ENCODE results near the gene ZNF316.
"Not testable (repeated sequence)": the region's sequence is repeated elsewhere in the genome, so short reads cannot be mapped to it uniquely, and the experiment has no call there.

The ZNF316 gene

DNA sequence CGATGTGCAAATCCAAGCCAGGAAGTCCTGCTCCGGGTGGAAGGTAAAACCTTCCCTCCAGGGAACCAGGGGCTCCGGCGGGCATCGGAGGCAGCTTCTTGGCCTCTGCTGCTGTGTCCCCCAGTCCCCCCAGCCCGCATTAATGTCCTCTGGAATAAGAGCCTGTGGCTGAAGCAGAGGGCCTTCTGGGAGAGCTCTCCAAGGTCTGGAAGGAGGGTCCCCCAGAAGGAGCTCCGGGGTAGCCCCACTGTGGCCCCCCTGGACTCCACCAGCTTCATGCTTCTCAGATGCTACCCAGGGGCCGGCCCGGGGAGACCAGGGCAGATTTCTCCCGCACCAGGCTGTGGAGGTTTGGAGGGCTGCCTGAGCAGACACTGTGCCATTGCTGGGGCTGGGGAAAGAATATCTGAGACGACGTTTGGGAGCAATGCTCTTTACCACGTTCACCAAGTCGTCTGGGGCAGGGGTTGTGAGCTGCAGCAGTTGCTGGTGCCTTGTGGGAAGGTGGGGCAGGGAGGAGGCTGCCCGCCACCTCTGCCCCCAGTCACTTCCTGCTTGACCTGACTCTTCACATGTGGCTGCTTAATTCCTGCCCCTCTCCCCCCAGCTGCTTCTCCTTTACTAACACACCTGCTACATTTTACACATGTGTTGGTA, 13.4 kb upstream of the ZNF316 start:
- H3K27ac ChIP-seq (ENCODE audit: low read depth, low read length), result no peak overlapping the region

GRCh38 chr7:6624246-6624611, 12.9 kb upstream of the ZNF316 start:
- Histone ChIP-seq H3K36me3 (ENCODE audit: insufficient read depth, low read length) (peaks cover 14% of the 10 kb centered on the region), H3K27ac (ENCODE audit: low read depth, low read length) (no peak overlapping the region), H3K4me1 (ENCODE audit: insufficient read depth, low read length) (no peaks in the 10 kb centered on the region), H3K4me3 (ENCODE audit: low read depth in 1 of 2, low read length in 2 of 2) (no peak overlapping the region), H3K27me3 (ENCODE audit: control insufficient read depth in 1 of 2, insufficient read depth in 2 of 2, low read length in 2 of 2) (no peaks in the 10 kb centered on the region), H3K9ac (ENCODE audit: low read length) (no peak overlapping the region), H3K9me3 (ENCODE audit: low read length) (no peaks in the 10 kb centered on the region)

More for the DNA sequence above, 13.4 kb upstream of the ZNF316 start:
- no peaks in the 10 kb centered on the region for H3K9me3 ChIP-seq (ENCODE audit: low read length)
- peaks cover 14% of the 10 kb centered on the region for H3K36me3 ChIP-seq (ENCODE audit: insufficient read depth, low read length)
- H3K4me1 ChIP-seq (ENCODE audit: insufficient read depth, low read length), result no peaks in the 10 kb centered on the region
- H3K9ac ChIP-seq (ENCODE audit: low read length), result no peak overlapping the region
- H3K4me3 ChIP-seq (ENCODE audit: low read depth in 1 of 2, low read length in 2 of 2), result no peak overlapping the region
- H3K27me3 ChIP-seq (ENCODE audit: control insufficient read depth in 1 of 2, insufficient read depth in 2 of 2, low read length in 2 of 2), result no peaks in the 10 kb centered on the region

DNA sequence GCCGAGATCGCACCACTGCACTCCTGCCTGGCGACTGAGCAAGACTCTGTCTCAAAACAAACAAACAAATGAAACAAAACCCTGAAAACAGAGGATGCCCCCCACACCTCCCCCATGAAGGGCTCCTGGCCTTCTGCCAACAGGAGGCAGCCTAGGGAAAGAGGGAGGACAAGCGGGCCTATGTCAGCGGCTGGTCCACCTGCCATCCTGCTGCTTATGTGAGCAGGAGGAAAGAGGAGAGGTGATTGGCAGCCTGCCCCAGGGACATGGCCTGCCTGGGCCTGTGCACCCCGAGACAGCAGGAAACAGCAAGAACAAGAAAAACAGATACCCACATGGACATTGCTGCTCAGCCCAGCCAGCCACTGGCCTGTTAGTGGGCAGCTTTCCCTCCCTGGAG, 9.1 kb upstream of the ZNF316 start:
- no peaks in the 10 kb centered on the region for H3K27me3 ChIP-seq (ENCODE audit: control insufficient read depth in 1 of 2, insufficient read depth in 2 of 2, low read length in 2 of 2)
- no peaks in the 10 kb centered on the region for H3K36me3 ChIP-seq (ENCODE audit: insufficient read depth, low read length)
- no peak overlapping the region for H3K27ac ChIP-seq (ENCODE audit: low read depth, low read length)
- H3K4me1 ChIP-seq (ENCODE audit: insufficient read depth, low read length), result no peaks in the 10 kb centered on the region
- no peak overlapping the region for H3K9ac ChIP-seq (ENCODE audit: low read length)
- no peak overlapping the region for H3K4me3 ChIP-seq (ENCODE audit: low read depth in 1 of 2, low read length in 2 of 2)
- no peaks in the 10 kb centered on the region for H3K9me3 ChIP-seq (ENCODE audit: low read length)

DNA sequence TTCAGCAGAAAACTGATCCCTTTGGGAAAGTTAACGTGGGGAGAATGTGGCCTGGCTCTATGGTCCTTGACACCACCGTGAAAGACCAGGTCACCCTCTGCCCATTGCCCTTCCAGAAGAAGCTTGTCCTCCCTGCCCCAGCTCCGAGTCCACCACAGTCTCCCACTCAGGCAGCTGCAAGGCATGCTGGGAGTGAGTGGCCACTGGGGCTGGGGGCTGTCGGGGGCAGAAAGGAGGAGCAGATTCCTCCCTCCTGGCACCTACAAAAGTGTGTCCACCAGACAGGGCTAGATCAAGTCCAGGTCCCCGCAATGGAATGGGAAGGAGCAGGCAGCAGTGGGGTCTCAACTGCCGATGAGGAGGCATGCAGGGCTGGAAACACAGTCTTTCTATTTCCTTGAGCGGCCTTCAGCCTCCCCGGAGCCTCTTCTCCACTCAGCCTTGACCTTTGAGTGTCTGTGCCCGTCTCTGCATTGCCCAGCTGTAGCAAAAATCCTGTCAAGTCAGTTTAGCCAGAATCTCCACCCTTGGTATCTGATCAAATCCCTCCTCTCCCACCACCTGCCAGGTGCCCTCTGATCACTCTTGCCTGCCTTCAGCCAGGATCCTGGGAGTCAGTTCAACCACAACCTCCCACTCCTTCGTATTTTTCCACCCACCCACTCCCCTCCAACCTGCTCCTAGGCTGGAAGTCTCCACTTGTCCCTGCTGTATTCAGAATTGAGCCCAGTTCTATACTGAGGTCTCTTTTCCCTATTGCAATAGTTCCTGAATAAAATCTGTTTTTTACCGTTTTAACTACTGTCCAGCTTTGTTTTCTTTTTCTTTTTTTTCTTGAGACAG, 6.9 kb upstream of the ZNF316 start:
- Histone ChIP-seq H3K9ac (ENCODE audit: low read length) (no peak overlapping the region), H3K36me3 (ENCODE audit: insufficient read depth, low read length) (no peaks in the 10 kb centered on the region), H3K27me3 (ENCODE audit: control insufficient read depth in 1 of 2, insufficient read depth in 2 of 2, low read length in 2 of 2) (no peaks in the 10 kb centered on the region), H3K9me3 (ENCODE audit: low read length) (no peaks in the 10 kb centered on the region), H3K4me3 (ENCODE audit: low read depth in 1 of 2, low read length in 2 of 2) (no peak overlapping the region), H3K27ac (ENCODE audit: low read depth, low read length) (no peak overlapping the region), H3K4me1 (ENCODE audit: insufficient read depth, low read length) (no peaks in the 10 kb centered on the region)

DNA sequence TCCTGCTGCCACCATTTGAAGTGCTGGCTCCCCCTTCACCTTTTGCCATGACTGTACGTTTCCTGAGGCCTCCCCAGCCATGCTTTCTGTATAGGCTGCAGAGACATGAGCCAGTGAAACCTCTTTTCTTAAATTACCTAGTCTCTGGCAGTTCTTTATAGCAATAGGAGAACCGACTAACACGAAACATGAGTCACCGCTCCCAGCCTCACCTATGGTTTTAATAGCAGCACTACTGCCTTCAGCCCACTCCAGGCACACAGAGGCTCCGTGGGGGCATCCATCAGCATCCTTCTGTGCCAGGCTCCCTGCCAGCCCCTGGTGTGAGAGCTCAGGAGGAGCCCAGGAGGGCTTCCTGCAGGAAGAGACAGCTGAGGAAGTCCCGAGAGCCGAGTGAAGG, 5.5 kb upstream of the ZNF316 start:
- H3K4me3 ChIP-seq (ENCODE audit: low read depth in 1 of 2, low read length in 2 of 2), result no peak overlapping the region
- no peaks in the 10 kb centered on the region for H3K36me3 ChIP-seq (ENCODE audit: insufficient read depth, low read length)
- H3K27ac ChIP-seq (ENCODE audit: low read depth, low read length), result no peak overlapping the region
- peaks cover 4% of the 10 kb centered on the region for H3K4me1 ChIP-seq (ENCODE audit: insufficient read depth, low read length)
- no peaks in the 10 kb centered on the region for H3K9me3 ChIP-seq (ENCODE audit: low read length)
- no peak overlapping the region for H3K9ac ChIP-seq (ENCODE audit: low read length)
- H3K27me3 ChIP-seq (ENCODE audit: control insufficient read depth in 1 of 2, insufficient read depth in 2 of 2, low read length in 2 of 2), result no peaks in the 10 kb centered on the region

DNA sequence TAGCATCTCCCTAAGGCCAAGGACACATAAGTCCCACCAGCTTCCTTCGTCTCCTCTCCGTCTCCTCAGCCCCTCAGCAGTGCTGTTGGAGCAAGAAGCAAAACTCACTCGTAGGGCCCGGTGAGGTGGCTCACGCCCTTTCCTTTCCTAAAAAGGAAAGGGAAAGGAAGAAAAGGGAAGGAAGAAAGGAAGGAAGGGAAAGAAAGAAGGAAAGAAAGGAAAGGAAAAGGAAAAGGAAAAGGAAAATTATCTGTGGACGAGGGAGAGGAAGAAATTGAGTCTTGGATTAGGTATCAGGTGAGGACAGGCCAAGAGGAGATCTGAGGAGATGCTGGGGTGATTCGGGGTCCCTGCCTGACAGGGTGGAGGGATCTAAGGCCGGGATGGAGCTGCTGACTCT, 3.1 kb upstream of the ZNF316 start:
- Histone ChIP-seq H3K9me3 (ENCODE audit: low read length) (no peaks in the 10 kb centered on the region), H3K27me3 (ENCODE audit: control insufficient read depth in 1 of 2, insufficient read depth in 2 of 2, low read length in 2 of 2) (no peaks in the 10 kb centered on the region), H3K27ac (ENCODE audit: low read depth, low read length) (no peak overlapping the region), H3K4me1 (ENCODE audit: insufficient read depth, low read length) (peaks cover 16% of the 10 kb centered on the region), H3K4me3 (ENCODE audit: low read depth in 1 of 2, low read length in 2 of 2) (no peak overlapping the region), H3K9ac (ENCODE audit: low read length) (no peak overlapping the region), H3K36me3 (ENCODE audit: insufficient read depth, low read length) (no peaks in the 10 kb centered on the region)

- H3K36me3 ChIP-seq (ENCODE audit: insufficient read depth, low read length); H3K27me3 ChIP-seq (ENCODE audit: control insufficient read depth in 1 of 2, insufficient read depth in 2 of 2, low read length in 2 of 2); H3K4me3 ChIP-seq (ENCODE audit: low read depth in 1 of 2, low read length in 2 of 2); H3K9me3 ChIP-seq (ENCODE audit: low read length); H3K9ac ChIP-seq (ENCODE audit: low read length); H3K27ac ChIP-seq (ENCODE audit: low read depth, low read length): not testable (repeated sequence)
- H3K4me1 ChIP-seq (ENCODE audit: insufficient read depth, low read length), result peaks cover 22% of the 10 kb centered on the region
These were observed 2.1 kb upstream of the ZNF316 start for GRCh38 chr7:6634971-6635370.

DNA sequence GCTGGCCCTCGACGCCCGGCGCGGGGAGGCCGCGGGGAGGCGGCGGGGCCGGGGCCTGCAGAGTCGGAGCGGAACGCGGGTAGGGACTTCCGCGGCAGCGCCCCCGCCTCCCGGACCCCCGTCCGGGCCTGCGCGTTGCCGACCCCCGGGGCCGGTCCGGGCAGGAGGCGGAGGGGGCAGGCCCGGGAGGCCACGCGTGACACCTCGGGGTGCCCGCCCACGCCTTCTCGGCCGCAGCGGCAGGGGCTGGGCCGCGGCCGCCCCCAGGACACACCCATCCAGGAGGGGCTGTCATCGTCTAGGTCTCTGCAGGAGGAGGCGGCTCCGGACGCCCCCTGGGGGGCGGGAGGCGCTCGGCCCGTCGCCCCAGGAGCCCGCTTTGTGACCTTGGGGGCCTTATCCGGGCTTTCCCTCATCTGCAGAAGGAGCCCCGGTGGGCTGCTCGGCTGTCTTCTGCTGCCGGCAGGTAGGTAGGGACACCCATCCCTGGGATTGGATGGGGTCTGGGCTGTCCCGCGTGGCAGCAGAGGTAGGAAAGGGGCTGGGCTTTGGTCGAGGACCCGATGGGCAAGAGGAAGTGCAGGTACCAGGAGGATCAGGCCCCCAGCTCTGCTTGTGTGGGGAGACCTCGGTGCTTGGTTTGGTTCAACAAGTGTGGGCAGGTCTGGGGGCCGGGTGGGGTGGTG, 569 bp downstream of the ZNF316 start:
- no peaks in the 10 kb centered on the region for H3K27me3 ChIP-seq (ENCODE audit: control insufficient read depth in 1 of 2, insufficient read depth in 2 of 2, low read length in 2 of 2)
- peak overlapping the region; percentile 60 to 62 for H3K4me3 ChIP-seq (ENCODE audit: low read depth in 1 of 2, low read length in 2 of 2)
- peaks cover 8% of the 10 kb centered on the region for H3K36me3 ChIP-seq (ENCODE audit: insufficient read depth, low read length)
- peaks cover 24% of the 10 kb centered on the region for H3K4me1 ChIP-seq (ENCODE audit: insufficient read depth, low read length)
- H3K9ac ChIP-seq (ENCODE audit: low read length), result peak overlapping the region; percentile 14
- H3K27ac ChIP-seq (ENCODE audit: low read depth, low read length), result peak overlapping the region; percentile 32
- no peaks in the 10 kb centered on the region for H3K9me3 ChIP-seq (ENCODE audit: low read length)

GRCh38 chr7:6639032-6639431, 1.9 kb downstream of the ZNF316 start:
- Histone ChIP-seq H3K9ac (ENCODE audit: low read length) (no peak overlapping the region), H3K36me3 (ENCODE audit: insufficient read depth, low read length) (peaks cover 21% of the 10 kb centered on the region), H3K27ac (ENCODE audit: low read depth, low read length) (no peak overlapping the region), H3K4me1 (ENCODE audit: insufficient read depth, low read length) (peaks cover 24% of the 10 kb centered on the region), H3K9me3 (ENCODE audit: low read length) (no peaks in the 10 kb centered on the region), H3K27me3 (ENCODE audit: control insufficient read depth in 1 of 2, insufficient read depth in 2 of 2, low read length in 2 of 2) (no peaks in the 10 kb centered on the region), H3K4me3 (ENCODE audit: low read depth in 1 of 2, low read length in 2 of 2) (no peak overlapping the region)

DNA sequence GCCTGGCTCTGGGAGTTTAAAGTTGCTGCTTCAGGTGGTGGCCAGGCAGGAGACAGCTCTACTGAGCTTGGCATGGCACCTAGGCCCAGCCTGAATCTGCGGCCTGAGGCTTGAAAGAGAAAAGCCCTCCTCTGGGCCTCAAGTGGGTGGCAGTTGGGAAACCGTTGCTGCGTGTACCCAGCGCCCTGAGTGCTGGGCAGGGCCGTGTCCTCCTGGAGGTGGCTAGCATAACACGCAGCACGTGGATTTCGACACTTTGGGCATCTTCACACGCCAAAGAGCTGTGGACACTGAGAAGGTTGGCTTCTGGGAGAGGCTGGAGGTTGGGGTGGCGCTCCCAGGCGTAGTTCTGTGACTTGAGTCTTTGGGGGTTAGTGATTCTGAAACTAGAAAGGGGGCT, 2.5 kb downstream of the ZNF316 start:
- no peak overlapping the region for H3K27ac ChIP-seq (ENCODE audit: low read depth, low read length)
- peaks cover 24% of the 10 kb centered on the region for H3K4me1 ChIP-seq (ENCODE audit: insufficient read depth, low read length)
- peaks cover 25% of the 10 kb centered on the region for H3K36me3 ChIP-seq (ENCODE audit: insufficient read depth, low read length)
- no peaks in the 10 kb centered on the region for H3K9me3 ChIP-seq (ENCODE audit: low read length)
- H3K27me3 ChIP-seq (ENCODE audit: control insufficient read depth in 1 of 2, insufficient read depth in 2 of 2, low read length in 2 of 2), result no peaks in the 10 kb centered on the region
- H3K9ac ChIP-seq (ENCODE audit: low read length), result no peak overlapping the region
- H3K4me3 ChIP-seq (ENCODE audit: low read depth in 1 of 2, low read length in 2 of 2), result no peak overlapping the region

DNA sequence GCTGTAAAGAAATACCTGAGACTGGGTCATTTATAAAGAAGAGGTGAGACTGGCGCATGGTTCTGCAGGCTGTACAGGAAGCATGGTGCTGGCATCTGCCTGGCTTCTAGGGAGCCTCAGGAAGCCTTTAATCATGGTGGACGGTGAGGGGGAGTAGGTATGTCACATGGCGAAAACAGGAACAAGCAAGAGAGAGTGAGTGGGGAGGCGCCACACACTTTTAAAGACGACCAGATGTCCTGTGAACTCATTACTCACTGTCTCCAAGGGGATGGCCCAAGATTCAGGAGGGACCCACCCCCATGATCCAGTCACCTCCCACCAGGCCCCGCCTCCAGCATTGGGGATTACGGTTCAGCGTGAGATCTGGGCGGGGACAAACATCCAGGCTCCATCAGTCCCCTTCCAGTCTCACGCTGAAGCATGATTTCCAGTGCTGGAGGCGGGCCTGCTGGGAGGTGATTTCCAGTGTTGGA, 3.2 kb downstream of the ZNF316 start:
- Histone ChIP-seq H3K27me3 (ENCODE audit: control insufficient read depth in 1 of 2, insufficient read depth in 2 of 2, low read length in 2 of 2) (no peaks in the 10 kb centered on the region), H3K27ac (ENCODE audit: low read depth, low read length) (no peak overlapping the region), H3K9ac (ENCODE audit: low read length) (no peak overlapping the region), H3K4me1 (ENCODE audit: insufficient read depth, low read length) (peaks cover 24% of the 10 kb centered on the region), H3K36me3 (ENCODE audit: insufficient read depth, low read length) (peaks cover 30% of the 10 kb centered on the region), H3K9me3 (ENCODE audit: low read length) (no peaks in the 10 kb centered on the region), H3K4me3 (ENCODE audit: low read depth in 1 of 2, low read length in 2 of 2) (no peak overlapping the region)
